ENCODE results near the gene CDH18.

- no peak for TF ChIP-seq CTCF (IDR thresholded peaks at IDR 0.05 in 2 of 3, conservative IDR thresholded peaks at IDR 0.05 in 1 of 3; ENCODE audit: borderline replicate concordance in 1 of 3, insufficient read depth in 1 of 3, low read depth in 2 of 3, low read length in 2 of 3)
- TF ChIP-seq EZH2phosphoT487 (IDR thresholded peaks at IDR 0.05; ENCODE audit: borderline replicate concordance): no peak
- TF ChIP-seq POLR2A (IDR thresholded peaks at IDR 0.05; ENCODE audit: borderline replicate concordance, extremely low read depth, insufficient read depth, insufficient read length): no peak
Observed at GRCh38 chr5:19927919-19928318, 60.1 kb downstream of the CDH18 start.
